HFFc6 (cell line): Measurements from ENCODE around the gene SCLT1. TPM values are rescaled to one million over a fixed set of nuclear protein-coding genes. Genes with fewer than 3 reads are reported as not detected.

Source experiments
- DNase-seq: peaks from one replicate; pipeline ENCODE4 v3.0.0-alpha.2; 2018
- H3K27ac Mint-ChIP-seq: 2 replicates; pipeline ENCODE4 v1.8.0; 2020; ENCODE audit warnings: mild to moderate bottlenecking, mixed read lengths
- H3K27me3 Mint-ChIP-seq: 2 replicates; pipeline ENCODE4 v1.8.0; 2021; ENCODE audit warnings: mild to moderate bottlenecking, moderate library complexity, mixed read lengths; ENCODE audit not compliant: insufficient read depth
- H3K36me3 Mint-ChIP-seq: 2 replicates; pipeline ENCODE4 v1.8.0; 2021; ENCODE audit warnings: low read depth, mixed read lengths
- H3K4me1 Mint-ChIP-seq: 2 replicates; pipeline ENCODE4 v1.8.0; 2020; ENCODE audit warnings: low read depth, mixed read lengths
- H3K4me3 Mint-ChIP-seq: 2 replicates; pipeline ENCODE4 v1.8.0; 2020; ENCODE audit warnings: mild to moderate bottlenecking, moderate library complexity, mixed read lengths
- H3K9me3 Mint-ChIP-seq: 2 replicates; pipeline ENCODE4 v1.8.0; 2020; ENCODE audit warnings: mild to moderate bottlenecking, mixed read lengths
- CTCF ChIP-seq: fragments of 200-600 bp; sonication (generic); IDR thresholded peaks from 2 replicates; pipeline ENCODE4 v1.5.0; 2021; ENCODE audit warnings: antibody characterized with exemption, mild to moderate bottlenecking
- total RNA-seq, 6 experiments: library from RNA; stranded (reverse); fragmentation: NEBNext Ultra II Directional; extraction: Animal tissue kit (Norgen Biotek cat#: 25700); gene quantifications; 2 replicates in 1 of 6; 3 replicates in 5 of 6; pipeline ENCODE4 v1.2.3, GENCODE V29; 2021

SCLT1 gene
- total RNA-seq, 6 experiments from 2014 or later, result 8.3 to 13.5 (median 11.5) TPM

GRCh38 chr4:128856246-128856645 is 237.1 kb downstream of the SCLT1 start:
- no peak overlapping the region for H3K4me3 Mint-ChIP-seq
- peaks cover 62% of the 10 kb centered on the region for H3K4me1 Mint-ChIP-seq
- H3K27ac Mint-ChIP-seq, result no peak overlapping the region
- TF ChIP-seq CTCF, result no peak
- H3K36me3 Mint-ChIP-seq, result peaks cover 67% of the 10 kb centered on the region
- no peaks in the 10 kb centered on the region for H3K9me3 Mint-ChIP-seq
- no peaks in the 10 kb centered on the region; the same call in 1 of the 2 replicates for H3K27me3 Mint-ChIP-seq
- DNase-seq, result no peak

GRCh38 chr4:128855621-128856020 is 237.7 kb downstream of the SCLT1 start:
- H3K36me3 Mint-ChIP-seq, result peaks cover 68% of the 10 kb centered on the region
- H3K9me3 Mint-ChIP-seq, result no peaks in the 10 kb centered on the region
- no peak overlapping the region for H3K4me3 Mint-ChIP-seq
- H3K4me1 Mint-ChIP-seq, result peaks cover 59% of the 10 kb centered on the region
- H3K27me3 Mint-ChIP-seq, result no peaks in the 10 kb centered on the region; the same call in 1 of the 2 replicates
- no peak for TF ChIP-seq CTCF
- no peak for DNase-seq
- no peak overlapping the region for H3K27ac Mint-ChIP-seq

GRCh38 chr4:128854433-128854832 is 238.9 kb downstream of the SCLT1 start:
- H3K36me3 Mint-ChIP-seq, result peaks cover 67% of the 10 kb centered on the region
- TF ChIP-seq CTCF, result no peak
- DNase-seq, result peak; percentile 59
- peak overlapping the region; percentile 38; the same call in 1 of the 2 replicates for H3K4me3 Mint-ChIP-seq
- no peaks in the 10 kb centered on the region for H3K9me3 Mint-ChIP-seq
- H3K27me3 Mint-ChIP-seq, result no peaks in the 10 kb centered on the region; the same call in 1 of the 2 replicates
- peaks cover 47% of the 10 kb centered on the region for H3K4me1 Mint-ChIP-seq
- H3K27ac Mint-ChIP-seq, result peak overlapping the region; percentile 81

- H3K27me3 Mint-ChIP-seq, result no peaks in the 10 kb centered on the region
- no peak overlapping the region for H3K4me3 Mint-ChIP-seq
- no peak for TF ChIP-seq CTCF
- H3K9me3 Mint-ChIP-seq, result no peaks in the 10 kb centered on the region
- H3K27ac Mint-ChIP-seq, result peak overlapping the region; percentile 81
- peak; percentile 20 for DNase-seq
- H3K4me1 Mint-ChIP-seq, result peaks cover 40% of the 10 kb centered on the region
- peaks cover 74% of the 10 kb centered on the region for H3K36me3 Mint-ChIP-seq
These were observed 239.6 kb downstream of the SCLT1 start for GRCh38 chr4:128853741-128854140.

- H3K27me3 Mint-ChIP-seq, result no peaks in the 10 kb centered on the region; the same call in 1 of the 2 replicates
- no peak for DNase-seq
These were observed 243.1 kb downstream of the SCLT1 start for GRCh38 chr4:128850252-128850651.

More at GRCh38 chr4:128850252-128850651, 243.1 kb downstream of the SCLT1 start:
- H3K4me1 Mint-ChIP-seq, result peaks cover 39% of the 10 kb centered on the region
- no peak overlapping the region for H3K27ac Mint-ChIP-seq
- H3K9me3 Mint-ChIP-seq, result no peaks in the 10 kb centered on the region
- no peak for TF ChIP-seq CTCF
- no peak overlapping the region for H3K4me3 Mint-ChIP-seq
- H3K36me3 Mint-ChIP-seq, result peaks cover 82% of the 10 kb centered on the region
